Smooth muscle cell (in vitro differentiated cells): ENCODE measurements around the gene PFKL. TPM values are rescaled to one million over a fixed set of nuclear protein-coding genes. Genes with fewer than 3 reads are reported as not detected.

Experiments
- DNase-seq: peaks from one replicate; lab custom pipeline; 2025; ENCODE audit not compliant: unreplicated experiment; lab: John Stamatoyannopoulos, UW
- H2AFZ ChIP-seq: fragments of 200-600 bp; sonication (generic); 2 replicates; pipeline ENCODE4 v1.6.0; 2016; ENCODE audit warnings: antibody characterized with exemption, low read depth, mild to moderate bottlenecking
- H3F3A ChIP-seq: fragments of 200-600 bp; sonication (generic); 2 replicates; pipeline ENCODE4 v1.6.0; 2017; ENCODE audit warnings: antibody characterized with exemption, low read depth
- H3K27ac ChIP-seq: fragments of 200-600 bp; sonication (generic); 2 replicates; pipeline ENCODE4 v1.5.1; 2016; ENCODE audit warnings: low read depth, mild to moderate bottlenecking
- H3K27me3 ChIP-seq: fragments of 200-600 bp; sonication (generic); 2 replicates; pipeline ENCODE4 v1.6.1; 2016; ENCODE audit warnings: low read depth, mild to moderate bottlenecking
- H3K36me3 ChIP-seq: fragments of 200-600 bp; sonication (generic); 2 replicates; pipeline ENCODE4 v1.5.1; 2016; ENCODE audit warnings: low read depth
- H3K4me1 ChIP-seq: fragments of 200-600 bp; sonication (generic); 2 replicates; pipeline ENCODE4 v1.5.1; 2016; ENCODE audit warnings: low read depth
- H3K4me2 ChIP-seq: fragments of 200-600 bp; sonication (generic); 2 replicates; pipeline ENCODE4 v1.6.0; 2016; ENCODE audit warnings: mild to moderate bottlenecking
- H3K4me3 ChIP-seq: fragments of 200-600 bp; sonication (generic); 2 replicates; pipeline ENCODE4 v1.5.1; 2016; ENCODE audit warnings: mild to moderate bottlenecking
- H3K79me2 ChIP-seq: fragments of 200-600 bp; sonication (generic); 2 replicates; pipeline ENCODE4 v1.6.0; 2016; ENCODE audit warnings: low read depth, mild to moderate bottlenecking
- H3K9ac ChIP-seq: fragments of 200-600 bp; sonication (generic); 2 replicates; pipeline ENCODE4 v1.6.0; 2016; ENCODE audit warnings: low read depth
- H3K9me3 ChIP-seq: fragments of 200-600 bp; sonication (generic); replicated peaks from 2 replicates; pipeline ENCODE4 v1.5.1; 2016; ENCODE audit warnings: low read depth
- H4K20me1 ChIP-seq: fragments of 200-600 bp; sonication (generic); 2 replicates; pipeline ENCODE4 v1.6.0; 2016; ENCODE audit warnings: low read depth
- CTCF ChIP-seq: fragments of 200-600 bp; sonication (generic); IDR thresholded peaks from 2 replicates; pipeline ENCODE4 v1.5.1; 2017; ENCODE audit warnings: borderline replicate concordance, mild to moderate bottlenecking, antibody characterized with exemption; ENCODE audit not compliant: insufficient read depth, poor library complexity, severe bottlenecking
- WGBS: methylation state at CpG from one replicate; pipeline ENCODE4 v1.1.7; 2016; ENCODE audit warnings: low lambda C conversion rate; 5-methylcytosine and 5-hydroxymethylcytosine counted together
- polyA plus RNA-seq: library from polyadenylated mRNA; unstranded; fragments of >200 nt; fragmentation: Nextera tagmentation; extraction: Ambion mirVana; gene quantifications from 2 replicates; pipeline ENCODE4 v1.2.1, GENCODE V29; 2016
- total RNA-seq: library from RNA; depleted of rRNA; stranded (reverse); fragments of >200 nt; gene quantifications from 2 replicates; pipeline ENCODE4 v1.2.3, GENCODE V29; 2014

The PFKL gene
- total and polyA plus RNA-seq, 2 experiments from 2014 or later = 51.4 to 162 TPM

- no peak for TF ChIP-seq CTCF
- 93% methylated on average over 12 of the region's 12 CpGs for WGBS
- no peak overlapping the region for H3K9ac ChIP-seq
- H3K79me2 ChIP-seq = no peaks in the 10 kb centered on the region
- no peaks in the 10 kb centered on the region for H3K9me3 ChIP-seq
- H3K27me3 ChIP-seq = no peaks in the 10 kb centered on the region
- no peak overlapping the region for H3K4me2 ChIP-seq
- H3K4me3 ChIP-seq = no peak overlapping the region
- no peaks in the 10 kb centered on the region for H3K36me3 ChIP-seq
- no peak overlapping the region for H2AFZ ChIP-seq
- H3K4me1 ChIP-seq = no peaks in the 10 kb centered on the region
- DNase-seq = no peak
- no peaks in the 10 kb centered on the region for H3F3A ChIP-seq
- no peak overlapping the region for H3K27ac ChIP-seq
- no peaks in the 10 kb centered on the region for H4K20me1 ChIP-seq
Measured at GRCh38 chr21:44349416-44349846, 49.6 kb downstream of the PFKL start.

GRCh38 chr21:44349847-44350772 lies 50.3 kb downstream of the PFKL start:
- Histone ChIP-seq H3K9ac (no peak overlapping the region), H3K4me2 (no peak overlapping the region), H3K79me2 (no peaks in the 10 kb centered on the region), H3K27ac (no peak overlapping the region), H3K27me3 (no peaks in the 10 kb centered on the region), H3K4me3 (no peak overlapping the region), H3K4me1 (no peaks in the 10 kb centered on the region), H3K36me3 (no peaks in the 10 kb centered on the region), H2AFZ (no peak overlapping the region), H3K9me3 (no peaks in the 10 kb centered on the region), H4K20me1 (no peaks in the 10 kb centered on the region), H3F3A (no peaks in the 10 kb centered on the region)
- no peak for DNase-seq
- WGBS = 96% methylated on average over 59 of the region's 113 CpGs
- no peak for TF ChIP-seq CTCF

GRCh38 chr21:44350773-44351481 lies 51.1 kb downstream of the PFKL start:
- Histone ChIP-seq H3K4me3 (no peak overlapping the region), H2AFZ (no peak overlapping the region), H3K4me2 (no peak overlapping the region), H3K9ac (no peak overlapping the region), H3K79me2 (no peaks in the 10 kb centered on the region), H4K20me1 (no peaks in the 10 kb centered on the region), H3F3A (no peaks in the 10 kb centered on the region), H3K27ac (no peak overlapping the region), H3K36me3 (no peaks in the 10 kb centered on the region), H3K9me3 (no peaks in the 10 kb centered on the region), H3K4me1 (no peaks in the 10 kb centered on the region), H3K27me3 (no peaks in the 10 kb centered on the region)
- no peak for DNase-seq
- no peak for TF ChIP-seq CTCF
- 94% methylated on average over 19 of the region's 42 CpGs for WGBS
